ENCODE measurements around the gene CLDN4. TPM values are rescaled to one million over a fixed set of nuclear protein-coding genes. Genes with fewer than 3 reads are reported as not detected.
A peak's percentile ranks its signal among the peaks of the same experiment; 100 is the strongest.
"Not testable (repeated sequence)": the region's sequence is repeated elsewhere in the genome, so short reads cannot be mapped to it uniquely, and the experiment has no call there.

CLDN4 gene, protein sequence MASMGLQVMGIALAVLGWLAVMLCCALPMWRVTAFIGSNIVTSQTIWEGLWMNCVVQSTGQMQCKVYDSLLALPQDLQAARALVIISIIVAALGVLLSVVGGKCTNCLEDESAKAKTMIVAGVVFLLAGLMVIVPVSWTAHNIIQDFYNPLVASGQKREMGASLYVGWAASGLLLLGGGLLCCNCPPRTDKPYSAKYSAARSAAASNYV
- total RNA-seq = under 1 TPM in 1 of 2 donors, not detected in 1; 0.26 TPM

DNA sequence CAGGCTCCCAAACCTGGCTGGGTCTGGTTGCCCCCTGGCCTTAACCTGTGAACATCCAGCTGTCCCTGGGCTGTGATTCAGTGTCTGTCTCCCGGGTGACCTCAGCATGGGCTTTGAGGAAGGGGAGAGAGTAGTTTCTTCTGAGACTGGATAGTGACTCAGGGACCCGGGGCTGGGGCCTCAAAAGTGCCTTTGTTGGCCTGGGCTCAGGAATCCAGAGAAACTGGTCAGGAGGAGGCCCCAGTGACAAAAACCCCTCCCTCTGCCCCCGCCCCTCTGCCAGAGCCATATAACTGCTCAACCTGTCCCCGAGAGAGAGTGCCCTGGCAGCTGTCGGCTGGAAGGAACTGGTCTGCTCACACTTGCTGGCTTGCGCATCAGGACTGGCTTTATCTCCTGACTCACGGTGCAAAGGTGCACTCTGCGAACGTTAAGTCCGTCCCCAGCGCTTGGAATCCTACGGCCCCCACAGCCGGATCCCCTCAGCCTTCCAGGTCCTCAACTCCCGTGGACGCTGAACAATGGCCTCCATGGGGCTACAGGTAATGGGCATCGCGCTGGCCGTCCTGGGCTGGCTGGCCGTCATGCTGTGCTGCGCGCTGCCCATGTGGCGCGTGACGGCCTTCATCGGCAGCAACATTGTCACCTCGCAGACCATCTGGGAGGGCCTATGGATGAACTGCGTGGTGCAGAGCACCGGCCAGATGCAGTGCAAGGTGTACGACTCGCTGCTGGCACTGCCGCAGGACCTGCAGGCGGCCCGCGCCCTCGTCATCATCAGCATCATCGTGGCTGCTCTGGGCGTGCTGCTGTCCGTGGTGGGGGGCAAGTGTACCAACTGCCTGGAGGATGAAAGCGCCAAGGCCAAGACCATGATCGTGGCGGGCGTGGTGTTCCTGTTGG, at the start of gene CLDN4:
Gene CLDN4 (plus strand): TSS at position 316 of the 903 bp plus-strand sequence. CDS start 206 bp downstream, at position 522.
- H3K27me3 Mint-ChIP-seq = peaks cover 3% of the 10 kb centered on the region
- no peaks in the 10 kb centered on the region for H3K36me3 Mint-ChIP-seq (ENCODE audit: low read depth)
- ATAC-seq (replicated peaks) = no peak
- H3K27ac Mint-ChIP-seq = no peak within 1 kb of the TSS
- H3K9me3 Mint-ChIP-seq = no peaks in the 10 kb centered on the region
- no peak within 1 kb of the TSS for H3K4me3 Mint-ChIP-seq
- peaks cover 3% of the 10 kb centered on the region for H3K4me1 Mint-ChIP-seq

- Mint-ChIP-seq H3K36me3 (ENCODE audit: low read depth) (no peaks in the 10 kb centered on the region), H3K27ac (no peak overlapping the region), H3K27me3 (no peaks in the 10 kb centered on the region), H3K9me3 (no peaks in the 10 kb centered on the region), H3K4me1 (no peaks in the 10 kb centered on the region), H3K4me3 (no peak overlapping the region)
- ATAC-seq (replicated peaks) = no peak
Observed at GRCh38 chr7:73786588-73786987, 44.2 kb upstream of the CLDN4 start.

- H3K36me3 Mint-ChIP-seq (ENCODE audit: low read depth); H3K4me1 Mint-ChIP-seq; H3K9me3 Mint-ChIP-seq; ATAC-seq (replicated peaks); H3K27ac Mint-ChIP-seq; H3K4me3 Mint-ChIP-seq; H3K27me3 Mint-ChIP-seq: not testable (repeated sequence)
Observed at GRCh38 chr7:73787786-73788048, 43.1 kb upstream of the CLDN4 start.

GRCh38 chr7:73789051-73789450, 41.7 kb upstream of the CLDN4 start:
- Mint-ChIP-seq H3K4me1 (no peaks in the 10 kb centered on the region), H3K4me3 (no peak overlapping the region), H3K27me3 (no peaks in the 10 kb centered on the region), H3K36me3 (ENCODE audit: low read depth) (no peaks in the 10 kb centered on the region), H3K9me3 (no peaks in the 10 kb centered on the region), H3K27ac (no peak overlapping the region)
- no peak for ATAC-seq (replicated peaks)

DNA sequence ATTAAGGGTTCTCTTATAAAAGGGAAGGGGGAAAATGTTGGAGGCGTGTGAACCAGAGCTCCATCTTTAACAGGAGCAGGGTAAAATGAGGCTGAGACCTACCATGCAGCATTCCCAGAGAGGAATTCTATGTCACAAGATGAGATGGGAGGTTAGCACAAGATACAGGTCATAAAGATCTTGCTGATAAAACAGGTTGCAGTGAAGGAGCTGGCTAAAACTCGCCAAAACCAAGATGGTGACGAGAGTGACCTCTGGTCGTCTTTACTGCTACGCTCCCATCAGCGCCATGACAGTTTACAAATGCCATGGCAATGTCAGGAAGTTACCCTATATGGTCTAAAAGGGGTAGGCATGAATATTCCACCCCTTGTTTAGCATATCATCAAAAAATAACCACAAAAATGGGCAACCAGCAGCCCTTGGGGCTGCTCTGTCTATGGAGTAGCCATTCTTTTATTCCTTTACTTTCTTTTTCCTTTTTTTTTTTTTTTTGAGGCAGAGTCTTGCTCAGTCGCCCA, 39.6 kb upstream of the CLDN4 start:
- not testable (repeated sequence) for H3K4me3 Mint-ChIP-seq; H3K27ac Mint-ChIP-seq; H3K27me3 Mint-ChIP-seq; ATAC-seq (replicated peaks); H3K36me3 Mint-ChIP-seq (ENCODE audit: low read depth); H3K9me3 Mint-ChIP-seq; H3K4me1 Mint-ChIP-seq

DNA sequence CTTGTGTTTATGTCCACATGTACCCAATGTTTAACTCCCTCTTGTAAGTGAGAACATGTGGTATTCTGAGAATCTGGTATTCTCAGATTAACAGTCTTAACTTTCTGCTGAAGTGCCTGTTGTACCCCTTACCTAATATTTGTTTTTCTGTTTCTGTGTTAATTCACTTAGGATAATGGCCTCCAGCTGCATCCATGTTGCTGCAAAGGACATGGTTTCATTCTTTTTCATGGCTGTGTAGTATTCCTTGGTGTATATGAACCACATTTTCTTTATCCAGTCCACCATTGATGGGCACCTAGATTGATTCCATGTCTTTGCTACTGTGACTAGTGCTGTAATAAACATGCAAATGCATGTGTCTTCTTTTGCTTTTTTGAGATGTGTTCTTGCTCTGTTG, 35.6 kb upstream of the CLDN4 start:
- H3K36me3 Mint-ChIP-seq (ENCODE audit: low read depth); H3K4me1 Mint-ChIP-seq; H3K4me3 Mint-ChIP-seq; H3K27me3 Mint-ChIP-seq; H3K27ac Mint-ChIP-seq; ATAC-seq (replicated peaks); H3K9me3 Mint-ChIP-seq: not testable (repeated sequence)

DNA sequence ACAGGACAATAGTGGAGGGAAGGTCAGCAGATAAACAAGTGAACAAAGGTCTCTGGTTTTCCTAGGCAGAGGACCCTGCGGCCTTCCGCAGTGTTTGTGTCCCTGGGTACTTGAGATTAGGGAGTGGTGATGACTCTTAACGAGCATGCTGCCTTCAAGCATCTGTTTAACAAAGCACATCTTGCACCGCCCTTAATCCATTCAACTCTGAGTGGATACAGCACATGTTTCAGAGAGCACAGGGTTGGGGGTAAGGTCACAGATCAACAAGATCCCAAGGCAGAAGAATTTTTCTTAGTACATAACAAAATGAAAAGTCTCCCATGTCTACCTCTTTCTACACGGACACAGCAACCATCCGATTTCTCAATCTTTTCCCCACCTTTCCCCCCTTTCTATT, 34.1 kb upstream of the CLDN4 start:
- H3K27ac Mint-ChIP-seq; H3K4me1 Mint-ChIP-seq; H3K4me3 Mint-ChIP-seq; H3K27me3 Mint-ChIP-seq; H3K9me3 Mint-ChIP-seq; ATAC-seq (replicated peaks); H3K36me3 Mint-ChIP-seq (ENCODE audit: low read depth): not testable (repeated sequence)

GRCh38 chr7:73797176-73797575, 33.6 kb upstream of the CLDN4 start:
- not testable (repeated sequence) for H3K9me3 Mint-ChIP-seq; H3K4me3 Mint-ChIP-seq; ATAC-seq (replicated peaks); H3K36me3 Mint-ChIP-seq (ENCODE audit: low read depth); H3K27ac Mint-ChIP-seq; H3K4me1 Mint-ChIP-seq; H3K27me3 Mint-ChIP-seq

DNA sequence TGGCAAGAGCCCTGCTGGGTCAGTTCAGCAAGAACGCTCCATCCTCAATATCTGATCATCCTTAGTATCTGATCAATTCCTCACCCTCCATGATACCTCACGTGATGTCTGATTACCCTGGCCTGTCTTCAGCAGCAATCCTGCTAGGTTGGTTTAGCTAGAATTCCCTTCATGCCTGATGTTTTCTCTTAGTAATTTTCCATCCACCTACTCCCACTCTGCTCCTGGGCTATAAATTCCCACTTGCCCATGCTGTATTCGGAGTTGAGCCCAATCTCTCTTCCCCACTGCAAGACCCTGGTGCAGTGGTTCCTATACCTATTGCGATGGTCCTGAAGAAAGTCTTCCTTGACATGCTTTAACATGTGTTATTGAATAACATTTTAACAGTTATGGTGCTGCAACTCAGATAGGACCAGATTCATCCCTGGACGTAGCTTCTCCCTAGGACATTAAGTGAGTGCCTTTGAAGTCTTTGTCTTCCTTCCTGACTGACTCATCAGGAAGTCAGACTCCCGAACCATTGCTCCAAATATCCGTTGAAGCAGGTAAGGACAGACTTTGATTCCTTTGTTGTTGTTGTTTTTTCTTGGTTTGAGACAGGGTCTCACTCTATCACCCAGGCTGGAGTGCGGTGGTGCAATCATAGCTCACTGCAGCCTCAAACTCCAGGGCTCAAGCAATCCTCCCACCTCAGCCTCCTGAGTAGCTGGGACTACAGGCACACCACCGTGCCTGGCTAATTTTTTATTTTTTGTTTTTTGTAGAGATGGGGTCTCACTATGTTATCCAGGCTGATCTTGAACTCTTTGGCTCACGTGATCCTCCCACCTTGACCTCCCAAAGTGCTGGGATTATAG, 31.3 kb upstream of the CLDN4 start:
- Mint-ChIP-seq H3K9me3 (no peaks in the 10 kb centered on the region), H3K4me1 (no peaks in the 10 kb centered on the region), H3K27me3 (peaks cover 11% of the 10 kb centered on the region), H3K4me3 (no peak overlapping the region), H3K27ac (no peak overlapping the region), H3K36me3 (ENCODE audit: low read depth) (no peaks in the 10 kb centered on the region)
- no peak for ATAC-seq (replicated peaks)

- peaks cover 14% of the 10 kb centered on the region for H3K27me3 Mint-ChIP-seq
- ATAC-seq (replicated peaks) = no peak
- no peak overlapping the region for H3K27ac Mint-ChIP-seq
- H3K9me3 Mint-ChIP-seq = no peaks in the 10 kb centered on the region
- no peaks in the 10 kb centered on the region for H3K4me1 Mint-ChIP-seq
- no peak overlapping the region for H3K4me3 Mint-ChIP-seq
- no peaks in the 10 kb centered on the region for H3K36me3 Mint-ChIP-seq (ENCODE audit: low read depth)
Observed at GRCh38 chr7:73801577-73801976, 29.2 kb upstream of the CLDN4 start.

DNA sequence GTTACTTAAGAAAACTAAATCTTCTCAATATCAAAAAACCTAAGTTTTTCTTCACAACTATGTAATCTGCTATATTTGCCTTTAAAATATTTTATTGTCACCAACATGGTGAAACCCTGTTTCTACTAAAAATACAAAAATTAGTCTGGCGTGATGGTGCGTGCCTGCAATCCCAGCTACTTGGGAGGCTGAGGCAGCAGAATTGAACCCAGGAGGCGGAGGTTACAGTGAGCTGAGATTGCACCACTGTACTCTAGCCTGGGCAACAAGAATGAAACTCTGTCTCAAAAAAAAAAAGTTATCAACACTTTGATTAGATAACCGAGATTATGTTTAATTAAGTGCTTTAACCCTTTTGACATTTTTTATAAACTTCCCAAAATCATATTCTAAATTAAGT, 28.3 kb upstream of the CLDN4 start:
- no peaks in the 10 kb centered on the region for H3K36me3 Mint-ChIP-seq (ENCODE audit: low read depth)
- H3K9me3 Mint-ChIP-seq = no peaks in the 10 kb centered on the region
- ATAC-seq (replicated peaks) = no peak
- H3K27ac Mint-ChIP-seq = no peak overlapping the region
- H3K27me3 Mint-ChIP-seq = peaks cover 14% of the 10 kb centered on the region
- H3K4me3 Mint-ChIP-seq = no peak overlapping the region
- H3K4me1 Mint-ChIP-seq = no peaks in the 10 kb centered on the region

DNA sequence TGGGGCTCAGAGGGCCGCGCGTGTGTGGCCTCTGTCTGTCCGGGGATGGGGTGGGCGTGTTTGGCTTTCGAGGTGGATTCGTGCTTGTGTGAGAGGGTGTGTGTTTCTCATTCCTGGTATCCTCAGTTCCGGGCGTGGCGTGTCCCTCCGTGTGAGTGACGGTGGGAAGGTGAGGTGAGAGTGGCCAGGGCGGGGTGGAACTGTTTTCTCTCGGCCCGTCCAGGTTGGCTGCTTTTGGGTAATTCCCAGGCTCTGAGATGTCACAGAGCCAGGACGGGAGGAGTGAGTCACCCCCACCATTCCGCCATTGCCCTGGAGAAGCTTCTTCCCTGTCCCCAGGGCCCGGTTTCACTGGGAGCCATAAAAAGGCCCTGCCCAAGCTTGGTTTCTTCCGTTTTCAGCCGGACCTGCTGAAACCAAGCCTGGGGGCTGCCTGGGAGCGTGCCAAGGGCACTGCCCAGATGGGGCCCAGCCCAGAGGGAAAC, 21.3 kb upstream of the CLDN4 start:
- ATAC-seq (replicated peaks) = no peak
- H3K27me3 Mint-ChIP-seq = peaks cover 9% of the 10 kb centered on the region
- no peak overlapping the region for H3K4me3 Mint-ChIP-seq
- no peaks in the 10 kb centered on the region for H3K4me1 Mint-ChIP-seq
- H3K27ac Mint-ChIP-seq = no peak overlapping the region
- no peaks in the 10 kb centered on the region for H3K36me3 Mint-ChIP-seq (ENCODE audit: low read depth)
- H3K9me3 Mint-ChIP-seq = no peaks in the 10 kb centered on the region

DNA sequence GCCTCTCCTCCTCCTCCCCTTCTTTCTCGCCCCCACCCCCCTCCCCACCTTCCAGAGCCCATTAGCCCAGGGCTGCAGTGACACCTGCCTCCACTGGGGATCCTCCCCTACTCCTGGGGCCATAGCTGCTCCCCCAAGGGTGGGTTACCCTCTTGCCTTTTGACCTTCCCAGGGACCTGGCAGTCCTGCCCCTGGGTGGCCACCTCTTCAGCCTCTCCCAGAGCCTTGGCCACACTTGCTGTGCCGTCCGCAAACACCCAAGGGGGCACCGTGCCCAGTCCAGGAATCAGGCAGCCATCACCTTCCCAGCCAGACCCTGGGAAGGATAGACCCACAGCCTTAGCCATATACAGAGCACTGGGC, 19.8 kb upstream of the CLDN4 start:
- H3K27me3 Mint-ChIP-seq = peaks cover 10% of the 10 kb centered on the region
- H3K9me3 Mint-ChIP-seq = no peaks in the 10 kb centered on the region
- H3K4me3 Mint-ChIP-seq = no peak overlapping the region
- no peaks in the 10 kb centered on the region for H3K4me1 Mint-ChIP-seq
- ATAC-seq (replicated peaks) = no peak
- no peaks in the 10 kb centered on the region for H3K36me3 Mint-ChIP-seq (ENCODE audit: low read depth)
- H3K27ac Mint-ChIP-seq = no peak overlapping the region

DNA sequence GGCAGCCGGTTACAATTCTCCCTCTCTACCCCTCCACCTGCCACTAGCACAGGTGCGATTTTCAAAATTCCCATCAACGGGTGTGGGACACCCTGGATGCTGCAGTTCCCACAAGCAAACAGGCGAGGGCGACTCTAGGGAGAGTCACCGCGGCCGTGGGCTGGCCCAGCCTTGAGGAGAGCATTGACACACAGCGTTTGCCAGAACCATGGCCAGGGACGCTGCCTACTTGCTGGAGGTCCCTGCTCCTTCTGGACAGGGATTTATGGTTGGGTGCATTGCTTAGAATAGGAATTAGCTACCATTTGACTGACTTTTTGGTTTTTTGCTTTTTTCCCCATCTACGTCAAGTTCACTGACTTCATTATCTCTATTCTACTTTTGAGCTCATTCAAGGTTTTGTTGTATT, 19.0 kb upstream of the CLDN4 start:
- ATAC-seq (replicated peaks) = peak; percentile 82
- no peaks in the 10 kb centered on the region for H3K36me3 Mint-ChIP-seq (ENCODE audit: low read depth)
- no peak overlapping the region for H3K27ac Mint-ChIP-seq
- no peaks in the 10 kb centered on the region for H3K9me3 Mint-ChIP-seq
- H3K4me3 Mint-ChIP-seq = no peak overlapping the region
- peaks cover 10% of the 10 kb centered on the region for H3K27me3 Mint-ChIP-seq
- H3K4me1 Mint-ChIP-seq = no peaks in the 10 kb centered on the region
